ENCODE measurements around the gene ESPNL. TPM values are rescaled to one million over a fixed set of nuclear protein-coding genes. Genes with fewer than 3 reads are reported as not detected.

Gene ESPNL
- total RNA-seq, 1 experiment from 2014 or later = 0.85 TPM

DNA sequence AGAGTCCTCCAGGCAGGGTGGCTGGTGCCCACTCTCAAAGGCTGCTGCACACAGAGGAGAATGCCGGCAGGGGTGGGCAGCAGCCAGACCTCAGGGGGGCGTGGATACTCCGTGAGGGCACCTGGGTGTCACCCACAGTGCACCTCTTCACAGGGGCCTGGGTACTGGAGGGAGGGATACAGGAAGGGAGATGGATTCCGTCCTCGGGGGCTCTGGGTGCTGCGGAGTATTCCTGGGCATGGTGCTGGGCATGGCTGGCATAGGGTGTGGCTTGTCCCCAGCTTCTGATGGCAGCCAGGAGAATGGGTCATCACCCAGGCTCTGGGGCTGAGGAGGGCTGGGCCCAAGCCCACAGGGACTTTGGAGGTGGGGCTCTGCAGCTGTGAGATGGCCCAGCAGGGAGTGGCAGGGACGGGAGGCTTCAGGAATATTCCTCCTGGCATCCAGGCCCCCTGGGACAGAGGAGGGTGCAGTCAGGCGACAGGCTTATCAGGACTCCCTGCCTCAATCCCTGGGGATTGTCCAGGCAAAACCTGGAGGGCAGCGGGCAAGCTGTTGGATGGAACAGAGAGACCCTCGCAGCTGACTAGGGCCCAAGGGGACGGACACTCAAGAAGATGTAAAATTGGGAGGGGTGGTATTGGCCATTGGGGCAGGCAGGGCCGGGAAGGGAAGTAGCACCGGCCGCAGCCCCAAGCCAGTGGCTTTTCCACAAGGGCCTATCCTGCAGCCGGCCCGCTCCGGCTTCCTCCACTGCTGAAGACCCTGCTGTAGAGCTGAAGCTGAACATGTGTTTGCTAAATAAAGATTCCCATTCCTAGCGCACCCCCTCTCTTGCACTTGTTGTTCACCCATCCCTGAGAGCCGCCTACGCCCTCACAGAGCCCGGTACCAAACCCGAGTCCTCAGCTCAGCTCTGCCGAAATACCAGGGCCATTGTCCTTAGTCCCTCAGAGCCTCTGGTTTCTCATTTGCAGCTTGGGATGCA lies 32.6 kb downstream of the ESPNL start:
- Histone ChIP-seq H3K4me3 (ENCODE audit: low read depth in 2 of 2, low read length in 2 of 2) (no peak overlapping the region), H3K9me3 (ENCODE audit: control insufficient read depth, insufficient read depth, low read depth, low read length) (no peaks in the 10 kb centered on the region), H3K36me3 (ENCODE audit: control insufficient read depth, insufficient read depth, low read length) (no peaks in the 10 kb centered on the region), H3K27me3 (ENCODE audit: control insufficient read depth, insufficient read depth, low read length) (no peaks in the 10 kb centered on the region), H3K4me1 (ENCODE audit: control insufficient read depth, insufficient read depth, low read length) (no peaks in the 10 kb centered on the region), H3K27ac (ENCODE audit: low read length) (no peak overlapping the region)
- DNase-seq (ENCODE audit: low read depth, low spot score) = no peak
- POLR2A ChIA-PET = interaction anchor here (0.6 kb wide), 1 partner anchor 9 kb away, joined by 3 read pairs; no protein-coding TSS in a partner anchor
- no peak for TF ChIP-seq TCF7L2 (IDR thresholded peaks at IDR 0.05; ENCODE audit: low read depth, low read length)
- TF ChIP-seq POLR2AphosphoS5 (IDR thresholded peaks at IDR 0.05; ENCODE audit: low read depth, low read length) = no peak
- TF ChIP-seq SIN3A (IDR thresholded peaks at IDR 0.05; ENCODE audit: borderline replicate concordance, insufficient read depth, low read depth, low read length) = no peak
- TF ChIP-seq, protein P1, sequence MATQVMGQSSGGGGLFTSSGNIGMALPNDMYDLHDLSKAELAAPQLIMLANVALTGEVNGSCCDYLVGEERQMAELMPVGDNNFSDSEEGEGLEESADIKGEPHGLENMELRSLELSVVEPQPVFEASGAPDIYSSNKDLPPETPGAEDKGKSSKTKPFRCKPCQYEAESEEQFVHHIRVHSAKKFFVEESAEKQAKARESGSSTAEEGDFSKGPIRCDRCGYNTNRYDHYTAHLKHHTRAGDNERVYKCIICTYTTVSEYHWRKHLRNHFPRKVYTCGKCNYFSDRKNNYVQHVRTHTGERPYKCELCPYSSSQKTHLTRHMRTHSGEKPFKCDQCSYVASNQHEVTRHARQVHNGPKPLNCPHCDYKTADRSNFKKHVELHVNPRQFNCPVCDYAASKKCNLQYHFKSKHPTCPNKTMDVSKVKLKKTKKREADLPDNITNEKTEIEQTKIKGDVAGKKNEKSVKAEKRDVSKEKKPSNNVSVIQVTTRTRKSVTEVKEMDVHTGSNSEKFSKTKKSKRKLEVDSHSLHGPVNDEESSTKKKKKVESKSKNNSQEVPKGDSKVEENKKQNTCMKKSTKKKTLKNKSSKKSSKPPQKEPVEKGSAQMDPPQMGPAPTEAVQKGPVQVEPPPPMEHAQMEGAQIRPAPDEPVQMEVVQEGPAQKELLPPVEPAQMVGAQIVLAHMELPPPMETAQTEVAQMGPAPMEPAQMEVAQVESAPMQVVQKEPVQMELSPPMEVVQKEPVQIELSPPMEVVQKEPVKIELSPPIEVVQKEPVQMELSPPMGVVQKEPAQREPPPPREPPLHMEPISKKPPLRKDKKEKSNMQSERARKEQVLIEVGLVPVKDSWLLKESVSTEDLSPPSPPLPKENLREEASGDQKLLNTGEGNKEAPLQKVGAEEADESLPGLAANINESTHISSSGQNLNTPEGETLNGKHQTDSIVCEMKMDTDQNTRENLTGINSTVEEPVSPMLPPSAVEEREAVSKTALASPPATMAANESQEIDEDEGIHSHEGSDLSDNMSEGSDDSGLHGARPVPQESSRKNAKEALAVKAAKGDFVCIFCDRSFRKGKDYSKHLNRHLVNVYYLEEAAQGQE (IDR thresholded peaks at IDR 0.05; ENCODE audit: insufficient read depth in 1 of 2, low read depth in 2 of 2, low read length in 1 of 2) = no peak
- TF ChIP-seq CTCF (IDR thresholded peaks at IDR 0.05) = no peak
- in situ Hi-C loops (cut with HindIII; ENCODE audit: low pct_unique_long_range_greater_than_20kb, low sequenced_read_pairs) (no loop called here), intact Hi-C loops (cut with micrococcal nuclease; ENCODE audit: unreplicated experiment) (no loop called here)
- BruUV-seq (replicated peaks) = no TSS peak
- no peak for ATAC-seq
- CTCF ChIA-PET = no interaction called here

- TF ChIP-seq SIN3A (IDR thresholded peaks at IDR 0.05; ENCODE audit: borderline replicate concordance, insufficient read depth, low read depth, low read length) (no peak), POLR2AphosphoS5 (IDR thresholded peaks at IDR 0.05; ENCODE audit: low read depth, low read length) (no peak), TCF7L2 (IDR thresholded peaks at IDR 0.05; ENCODE audit: low read depth, low read length) (no peak), CTCF (IDR thresholded peaks at IDR 0.05) (no peak)
- TF ChIP-seq, protein P1 (IDR thresholded peaks at IDR 0.05; ENCODE audit: insufficient read depth in 1 of 2, low read depth in 2 of 2, low read length in 1 of 2) = no peak
- peak; percentile 36; the same call in 1 of the 2 replicates for ATAC-seq
- no peaks in the 10 kb centered on the region for H3K27me3 ChIP-seq (ENCODE audit: control insufficient read depth, insufficient read depth, low read length)
- in situ Hi-C loops (cut with HindIII; ENCODE audit: low pct_unique_long_range_greater_than_20kb, low sequenced_read_pairs) (no loop called here), intact Hi-C loops (cut with micrococcal nuclease; ENCODE audit: unreplicated experiment) (no loop called here)
- POLR2A ChIA-PET = interaction anchor here (0.6 kb wide), 2 partner anchors 8 to 60 kb away, joined by 3 read pairs; no protein-coding TSS in a partner anchor
- DNase-seq (ENCODE audit: low read depth, low spot score) = no peak
- H3K27ac ChIP-seq (ENCODE audit: low read length) = no peak overlapping the region
- no peak overlapping the region for H3K4me3 ChIP-seq (ENCODE audit: low read depth in 2 of 2, low read length in 2 of 2)
- BruUV-seq (replicated peaks) = no TSS peak
- H3K9me3 ChIP-seq (ENCODE audit: control insufficient read depth, insufficient read depth, low read depth, low read length) = no peaks in the 10 kb centered on the region
- no peaks in the 10 kb centered on the region for H3K4me1 ChIP-seq (ENCODE audit: control insufficient read depth, insufficient read depth, low read length)
- CTCF ChIA-PET = no interaction called here
- no peaks in the 10 kb centered on the region for H3K36me3 ChIP-seq (ENCODE audit: control insufficient read depth, insufficient read depth, low read length)
Measured at GRCh38 chr2:238133499-238134392, 33.6 kb downstream of the ESPNL start.

Measured in Panc1 (cell line).